ENCODE measurements around the gene ZNF562. TPM values are rescaled to one million over a fixed set of nuclear protein-coding genes. Genes with fewer than 3 reads are reported as not detected.
"Not testable (repeated sequence)": the region's sequence is repeated elsewhere in the genome, so short reads cannot be mapped to it uniquely, and the experiment has no call there.

The ZNF562 gene
- total RNA-seq, 3 donors from 2014 or later, result 27.9 to 49.4 (median 41.5) TPM

- no peaks in the 10 kb centered on the region for H3K4me1 ChIP-seq (ENCODE audit: low read depth)
- no peak for TF ChIP-seq CTCF (IDR thresholded peaks at IDR 0.05)
- peaks cover 26% of the 10 kb centered on the region for H3K9me3 ChIP-seq
- H3K4me3 ChIP-seq, result no peak overlapping the region
- peaks cover 27% of the 10 kb centered on the region for H3K36me3 ChIP-seq (ENCODE audit: low read depth)
- intact Hi-C loops (cut with DNase I, micrococcal nuclease), result no loop called here
- no peak for DNase-seq
- ATAC-seq, result no peak
Measured at GRCh38 chr19:9658769-9659168, 16.1 kb downstream of the ZNF562 start.

GRCh38 chr19:9653066-9653555 is 21.8 kb downstream of the ZNF562 start:
- H3K4me1 ChIP-seq (ENCODE audit: low read depth); H3K4me3 ChIP-seq; ATAC-seq; intact Hi-C loops (cut with DNase I, micrococcal nuclease); DNase-seq: not testable (repeated sequence)
- Histone ChIP-seq H3K36me3 (ENCODE audit: low read depth) (peaks cover 38% of the 10 kb centered on the region), H3K9me3 (peaks cover 53% of the 10 kb centered on the region)

GRCh38 chr19:9651464-9651863 is 23.4 kb downstream of the ZNF562 start:
- ATAC-seq; DNase-seq; intact Hi-C loops (cut with DNase I, micrococcal nuclease); H3K4me1 ChIP-seq (ENCODE audit: low read depth); H3K4me3 ChIP-seq: not testable (repeated sequence)
- Histone ChIP-seq H3K9me3 (peaks cover 53% of the 10 kb centered on the region), H3K36me3 (ENCODE audit: low read depth) (peaks cover 27% of the 10 kb centered on the region)

GRCh38 chr19:9650345-9650744 is 24.6 kb downstream of the ZNF562 start:
- no peak for TF ChIP-seq CTCF (IDR thresholded peaks at IDR 0.05)
- Histone ChIP-seq H3K4me3 (no peak overlapping the region), H3K9me3 (peaks cover 42% of the 10 kb centered on the region), H3K36me3 (ENCODE audit: low read depth) (peaks cover 22% of the 10 kb centered on the region), H3K4me1 (ENCODE audit: low read depth) (no peaks in the 10 kb centered on the region)
- no peak for ATAC-seq
- intact Hi-C loops (cut with DNase I, micrococcal nuclease), result no loop called here
- no peak for DNase-seq

GRCh38 chr19:9645472-9645871 is 29.4 kb downstream of the ZNF562 start:
- Histone ChIP-seq H3K4me3 (no peak overlapping the region), H3K36me3 (ENCODE audit: low read depth) (no peaks in the 10 kb centered on the region), H3K4me1 (ENCODE audit: low read depth) (no peaks in the 10 kb centered on the region), H3K9me3 (peaks cover 21% of the 10 kb centered on the region)
- DNase-seq, result no peak
- TF ChIP-seq CTCF (IDR thresholded peaks at IDR 0.05), result no peak
- no peak for ATAC-seq
- intact Hi-C loops (cut with DNase I, micrococcal nuclease), result no loop called here

- Histone ChIP-seq H3K4me3 (no peak overlapping the region), H3K4me1 (ENCODE audit: low read depth) (no peaks in the 10 kb centered on the region), H3K36me3 (ENCODE audit: low read depth) (no peaks in the 10 kb centered on the region), H3K9me3 (peaks cover 21% of the 10 kb centered on the region)
- intact Hi-C loops (cut with DNase I, micrococcal nuclease), result no loop called here
- TF ChIP-seq CTCF (IDR thresholded peaks at IDR 0.05), result no peak
- ATAC-seq, result no peak
- no peak for DNase-seq
Measured at GRCh38 chr19:9644472-9644871, 30.4 kb downstream of the ZNF562 start.

GRCh38 chr19:9641810-9642209 is 33.1 kb downstream of the ZNF562 start:
- TF ChIP-seq CTCF (IDR thresholded peaks at IDR 0.05), result no peak

More at GRCh38 chr19:9641810-9642209, 33.1 kb downstream of the ZNF562 start:
- intact Hi-C loops (cut with DNase I, micrococcal nuclease), result no loop called here
- H3K36me3 ChIP-seq (ENCODE audit: low read depth), result no peaks in the 10 kb centered on the region
- peaks cover 21% of the 10 kb centered on the region for H3K9me3 ChIP-seq
- H3K4me3 ChIP-seq, result no peak overlapping the region
- H3K4me1 ChIP-seq (ENCODE audit: low read depth), result no peaks in the 10 kb centered on the region
- DNase-seq (no peak), ATAC-seq (no peak)
